NCI-H128 (cell line): Measurements from ENCODE around the gene SP1.
A peak's percentile ranks its signal among the peaks of the same experiment; 100 is the strongest.
"Not testable (repeated sequence)": the region's sequence is repeated elsewhere in the genome, so short reads cannot be mapped to it uniquely, and the experiment has no call there.

Experiments used
- DNase-seq: peaks from one replicate; lab custom pipeline; 2025; ENCODE audit not compliant: unreplicated experiment; lab: John Stamatoyannopoulos, UW

Gene SP1

GRCh38 chr12:53358836-53359419 lies 21.0 kb upstream of the SP1 start:
- no peak for DNase-seq

- DNase-seq: not testable (repeated sequence)
Observed at GRCh38 chr12:53361638-53362037, 18.3 kb upstream of the SP1 start.

DNA sequence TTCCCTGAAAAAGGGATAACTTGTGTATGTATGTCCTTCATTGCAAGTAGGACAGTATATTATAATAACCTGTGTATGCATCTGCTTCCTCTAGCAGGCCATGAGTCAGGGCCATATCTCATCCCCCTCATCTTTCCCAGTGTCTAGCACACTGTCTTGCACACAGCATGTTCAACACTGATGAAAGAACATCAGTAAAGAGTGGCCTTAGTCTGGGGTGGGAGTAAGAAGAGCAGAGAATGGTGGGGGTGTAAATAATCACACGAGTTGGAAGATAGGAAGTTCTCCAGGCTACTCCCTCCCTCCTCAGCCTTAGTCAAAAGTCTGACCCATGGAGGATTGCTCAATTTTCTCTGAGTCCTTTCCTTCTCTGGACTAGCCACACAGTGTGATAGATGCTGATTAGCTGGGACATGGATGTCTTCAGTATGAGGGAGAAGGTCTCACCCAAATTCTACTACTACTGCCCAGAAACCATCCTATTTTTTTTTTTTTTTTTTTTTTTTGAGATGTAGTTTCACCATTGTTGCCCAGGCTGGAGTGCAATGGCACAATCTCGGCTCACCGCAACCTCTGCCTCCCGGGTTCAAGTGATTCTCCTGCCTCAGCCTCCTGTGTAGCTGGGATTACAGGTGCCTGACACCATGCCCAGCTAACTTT lies 14.6 kb upstream of the SP1 start:
- no peak for DNase-seq

DNA sequence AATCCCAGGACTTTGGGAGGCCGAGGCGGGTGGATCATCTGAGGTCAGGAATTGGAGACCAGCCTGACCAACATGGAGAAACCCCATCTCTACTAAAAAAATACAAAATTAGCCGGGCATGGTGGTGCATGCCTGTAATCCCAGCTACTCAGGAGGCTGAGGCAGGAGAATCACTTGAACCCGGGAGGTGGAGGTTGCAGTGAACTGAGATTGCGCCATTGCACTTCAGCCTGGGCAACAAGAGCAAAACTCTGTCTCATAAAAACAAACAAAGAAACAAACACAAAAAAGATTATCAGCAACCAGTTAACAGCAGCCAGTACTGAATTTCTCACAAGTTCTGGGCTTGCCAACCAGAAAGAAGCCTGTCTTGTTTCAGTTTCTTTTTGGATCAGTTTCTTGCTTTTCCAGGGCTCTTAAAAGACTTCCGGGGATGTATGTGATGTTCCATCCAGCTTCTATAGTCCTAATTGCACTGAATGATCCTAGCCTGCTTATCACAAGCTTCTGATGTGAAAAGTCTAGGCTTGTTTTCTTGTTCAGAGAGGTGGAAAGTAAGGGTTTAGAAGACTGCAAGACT lies 6.3 kb upstream of the SP1 start:
- not testable (repeated sequence) for DNase-seq

DNA sequence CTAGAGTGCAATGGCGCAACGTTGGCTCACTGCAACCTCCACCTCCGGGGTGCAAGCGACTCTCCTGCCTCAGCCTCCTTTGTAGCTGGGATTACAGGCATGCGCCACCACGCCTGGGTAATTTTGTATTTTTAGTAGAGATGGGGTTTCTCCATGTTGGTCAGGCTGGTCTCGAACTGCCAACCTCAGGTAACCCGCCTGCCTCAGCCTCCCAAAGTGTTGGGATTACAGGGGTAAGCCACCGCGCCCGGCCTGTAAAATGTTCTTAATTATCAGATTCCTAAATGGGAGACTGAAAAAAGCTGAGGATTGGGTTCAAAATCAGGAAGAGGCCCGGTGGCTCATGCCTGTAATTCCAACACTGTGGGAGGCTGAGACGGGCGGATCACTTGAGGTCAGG lies 5.7 kb upstream of the SP1 start:
- not testable (repeated sequence) for DNase-seq

DNA sequence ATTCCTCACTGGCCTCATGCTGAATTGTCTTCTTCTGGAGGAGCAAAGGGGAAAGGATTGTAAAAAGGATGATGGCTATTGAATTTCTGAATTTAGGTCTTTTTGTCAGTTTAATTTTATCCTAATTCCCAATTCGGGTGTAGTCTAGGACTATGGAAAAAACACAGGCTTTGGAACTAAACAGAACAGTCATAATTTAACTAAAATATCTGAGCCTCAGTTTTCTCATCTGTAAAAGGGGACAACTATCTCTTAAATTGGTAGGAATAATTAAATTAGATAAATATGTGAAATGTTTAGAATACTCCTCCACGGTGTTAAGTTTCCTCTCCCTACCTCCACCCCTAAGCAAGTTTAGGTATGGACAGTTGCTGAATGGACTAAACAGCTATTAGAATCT lies 3.2 kb upstream of the SP1 start:
- DNase-seq: no peak

GRCh38 chr12:53378222-53378621 lies 1.8 kb upstream of the SP1 start:
- DNase-seq: no peak

GRCh38 chr12:53378724-53379388 lies 1.1 kb upstream of the SP1 start:
- DNase-seq: no peak

DNA sequence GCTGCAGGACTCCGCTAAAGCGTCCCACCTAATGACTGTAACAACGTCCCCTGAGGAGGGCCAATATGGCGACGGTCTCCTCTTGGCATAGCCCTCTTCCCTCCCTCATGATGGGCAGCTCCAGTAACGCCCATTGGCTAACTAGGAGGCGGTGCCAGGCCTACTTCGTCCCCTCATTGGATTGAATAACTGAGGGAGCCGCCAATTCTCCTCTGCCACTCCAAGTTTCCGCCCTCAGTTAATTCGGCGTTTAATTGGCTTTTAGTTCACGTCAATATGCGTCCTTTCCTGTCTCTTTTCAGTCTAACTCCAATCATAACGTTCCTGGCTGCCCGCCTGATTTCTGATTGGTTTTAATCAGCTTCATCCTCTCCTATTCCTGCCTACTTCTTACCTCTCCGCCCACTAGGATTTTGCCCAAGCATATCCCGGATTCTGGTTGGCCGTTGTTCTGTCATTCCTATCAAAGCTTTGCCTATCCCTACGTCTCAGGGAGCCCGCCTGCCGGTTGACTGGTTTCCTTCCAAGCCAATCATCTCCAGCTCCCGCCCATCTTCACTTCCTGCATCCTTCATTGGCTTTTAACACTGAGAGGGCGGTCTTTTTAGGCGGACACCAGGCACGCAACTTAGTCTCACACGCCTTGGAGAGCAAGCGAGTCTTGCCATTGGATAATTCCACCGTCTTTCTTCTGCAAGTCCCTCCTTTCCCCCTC lies 430 bp upstream of the SP1 start:
- DNase-seq: peak; percentile 100

DNA sequence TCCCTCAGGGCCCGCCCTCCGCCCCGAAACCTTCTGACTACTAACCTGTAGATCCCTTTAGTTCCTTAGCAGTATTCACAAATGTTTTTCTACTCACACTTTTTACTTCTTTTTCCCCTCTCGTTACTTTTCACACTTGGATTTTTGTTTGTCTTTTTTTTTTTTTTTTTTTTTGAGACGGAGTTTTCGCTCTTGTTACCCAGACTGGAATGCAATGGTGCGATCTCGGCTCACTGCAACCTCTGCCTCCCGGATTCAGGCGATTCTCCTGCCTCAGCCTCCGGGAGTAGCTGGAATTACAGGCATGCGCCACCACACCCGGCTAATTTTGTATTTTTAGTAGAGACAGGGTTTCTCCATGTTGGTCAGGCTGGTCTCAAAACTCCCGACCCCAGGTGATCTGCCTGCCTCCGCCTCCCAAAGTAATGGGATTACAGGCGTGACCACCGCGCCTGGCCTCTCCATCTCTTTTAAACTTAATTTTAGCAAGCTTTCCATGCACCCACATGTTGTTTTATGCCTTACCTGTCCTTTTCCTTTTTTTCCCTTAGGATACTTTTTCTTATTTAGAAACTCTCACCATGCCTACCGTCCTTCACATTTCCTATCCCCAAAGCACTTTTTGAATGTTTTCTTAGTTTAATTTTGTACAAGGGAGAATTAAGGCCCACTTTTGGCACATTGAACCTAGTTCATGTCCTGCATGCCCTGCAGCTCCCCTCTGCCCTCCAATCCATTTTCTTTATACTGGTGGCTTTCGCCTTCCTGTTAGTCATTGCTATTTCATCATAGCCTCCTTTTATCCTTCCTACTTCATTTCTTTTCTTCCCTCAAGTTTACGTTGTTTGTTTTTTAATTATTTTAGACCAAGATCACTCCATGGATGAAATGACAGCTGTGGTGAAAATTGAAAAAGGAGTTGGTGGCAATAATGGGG lies 1.1 kb downstream of the SP1 start:
- no peak for DNase-seq

GRCh38 chr12:53381731-53382630 lies 2.0 kb downstream of the SP1 start:
- no peak for DNase-seq

DNA sequence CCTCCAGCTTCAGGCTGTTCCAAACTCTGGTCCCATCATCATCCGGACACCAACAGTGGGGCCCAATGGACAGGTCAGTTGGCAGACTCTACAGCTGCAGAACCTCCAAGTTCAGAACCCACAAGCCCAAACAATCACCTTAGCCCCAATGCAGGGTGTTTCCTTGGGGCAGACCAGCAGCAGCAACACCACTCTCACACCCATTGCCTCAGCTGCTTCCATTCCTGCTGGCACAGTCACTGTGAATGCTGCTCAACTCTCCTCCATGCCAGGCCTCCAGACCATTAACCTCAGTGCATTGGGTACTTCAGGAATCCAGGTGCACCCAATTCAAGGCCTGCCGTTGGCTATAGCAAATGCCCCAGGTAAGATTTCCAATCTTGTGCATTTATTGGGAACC lies 3.3 kb downstream of the SP1 start:
- DNase-seq: no peak

GRCh38 chr12:53386381-53386780 lies 6.4 kb downstream of the SP1 start:
- not testable (repeated sequence) for DNase-seq

- no peak for DNase-seq
Observed at GRCh38 chr12:53388932-53389331, 9.0 kb downstream of the SP1 start.

- DNase-seq: no peak
Observed at GRCh38 chr12:53389702-53390101, 9.7 kb downstream of the SP1 start.

GRCh38 chr12:53391724-53392123 lies 11.7 kb downstream of the SP1 start:
- DNase-seq: no peak

- DNase-seq: no peak
Observed at GRCh38 chr12:53399896-53400295, 19.9 kb downstream of the SP1 start.

GRCh38 chr12:53402351-53402750 lies 22.4 kb downstream of the SP1 start:
- DNase-seq: not testable (repeated sequence)

DNA sequence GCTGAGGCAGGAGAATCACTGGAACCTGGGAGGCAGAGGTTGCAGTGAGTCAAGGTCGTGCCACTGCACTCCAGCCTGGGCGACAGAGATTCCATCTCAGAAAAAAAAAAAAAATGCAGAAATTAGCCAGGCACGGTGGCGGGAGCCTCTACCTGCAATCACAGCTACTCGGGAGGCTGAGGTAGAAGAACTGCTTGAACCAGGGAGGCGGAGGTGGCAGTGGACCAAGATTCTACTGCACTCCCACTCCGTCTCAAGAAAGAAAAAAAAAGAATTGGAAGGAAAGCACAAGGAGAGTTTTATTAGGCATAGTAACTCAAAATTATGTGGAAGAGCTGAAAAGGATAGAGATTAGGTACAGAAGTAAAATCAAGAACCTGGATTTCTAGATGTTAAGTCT lies 22.9 kb downstream of the SP1 start:
- no peak for DNase-seq
